GM21825 (cell line): ENCODE results near the gene DPY19L1.
"Not testable (repeated sequence)": the region's sequence is repeated elsewhere in the genome, so short reads cannot be mapped to it uniquely, and the experiment has no call there.

ENCODE experiments used
- ATAC-seq: cut with Tn5 transposase; IDR thresholded peaks from one replicate; pipeline ENCODE4 v1.9.1; 2021; ENCODE audit warnings: mild to moderate bottlenecking, moderate library complexity; ENCODE audit not compliant: unreplicated experiment

DPY19L1 gene

DNA sequence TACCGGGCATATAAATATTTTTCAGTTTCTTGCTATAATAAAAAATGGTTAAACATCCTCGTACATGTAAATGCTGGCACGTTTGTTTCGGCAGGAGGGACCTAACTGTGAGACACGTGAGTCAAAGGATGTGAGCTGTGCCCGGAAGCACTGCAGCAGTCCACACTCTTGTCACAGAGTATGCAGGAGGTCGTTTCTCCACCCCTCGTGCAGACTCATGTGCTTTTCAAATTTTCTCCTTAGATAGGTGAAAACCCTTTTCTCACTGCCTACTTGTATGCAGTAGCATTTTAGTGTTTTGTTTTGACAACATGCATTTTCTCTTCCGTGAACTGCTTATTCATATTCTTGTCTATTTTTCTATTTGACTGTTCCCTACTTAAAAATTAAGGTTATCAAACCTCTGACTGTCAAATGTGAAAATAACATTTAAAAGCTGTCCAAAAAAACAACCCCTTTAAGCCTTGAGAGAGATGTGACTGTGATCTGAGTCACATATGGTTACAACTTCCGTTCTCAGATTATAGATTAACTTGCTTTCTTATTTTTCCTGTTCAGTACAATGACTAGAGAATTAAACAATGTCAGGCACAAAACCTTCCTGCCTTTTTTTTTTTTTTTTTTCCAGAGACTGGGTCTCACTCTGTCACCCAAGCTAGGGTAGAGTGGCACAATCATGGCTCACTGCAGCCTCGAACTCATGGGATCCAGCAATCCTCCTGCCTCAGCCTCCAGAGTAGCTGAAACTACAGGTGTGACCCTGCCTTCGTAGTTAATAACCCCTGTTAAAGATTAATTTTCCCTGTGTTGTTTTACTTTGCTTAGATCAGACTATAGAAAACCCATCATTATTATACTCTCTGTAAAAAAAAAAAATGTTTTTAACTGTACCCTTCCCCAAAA lies 45.1 kb downstream of the DPY19L1 start:
- ATAC-seq = peak; percentile 79

GRCh38 chr7:34988442-34989125 lies 48.7 kb downstream of the DPY19L1 start:
- not testable (repeated sequence) for ATAC-seq

GRCh38 chr7:34985155-34985554 lies 52.1 kb downstream of the DPY19L1 start:
- ATAC-seq = not testable (repeated sequence)

GRCh38 chr7:34984140-34984539 lies 53.1 kb downstream of the DPY19L1 start:
- not testable (repeated sequence) for ATAC-seq

DNA sequence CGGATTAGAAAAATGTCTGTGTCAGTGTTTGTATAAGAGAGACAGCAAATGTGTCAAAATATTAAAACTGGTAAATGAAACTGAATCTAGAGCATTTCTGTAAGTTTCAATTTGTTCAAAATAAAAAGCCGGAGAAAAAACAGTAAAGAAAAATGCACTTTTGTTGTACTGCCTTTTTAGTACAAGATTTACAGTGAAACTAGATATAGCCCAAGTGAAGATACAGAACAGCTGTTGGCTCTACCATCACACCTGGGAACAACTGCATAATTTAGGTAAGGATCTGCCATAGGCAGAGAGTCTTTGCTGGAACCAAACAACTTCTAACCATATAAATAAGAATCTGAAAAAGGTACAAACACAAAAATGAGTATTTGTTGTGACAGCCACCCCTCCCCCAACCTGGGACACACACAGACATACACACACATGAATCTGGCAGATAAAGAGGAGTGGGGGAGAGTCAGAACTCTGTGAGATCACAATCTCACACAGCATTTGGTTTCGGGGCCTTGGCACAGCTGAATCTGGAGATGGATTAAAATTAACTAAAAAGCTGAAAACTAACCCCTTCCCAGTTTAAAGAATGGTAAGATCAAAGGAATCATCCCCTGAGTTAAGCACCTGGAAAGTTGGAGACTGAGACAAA lies 54.8 kb downstream of the DPY19L1 start:
- ATAC-seq = no peak

- not testable (repeated sequence) for ATAC-seq
Measured at GRCh38 chr7:34979124-34979523, 58.2 kb downstream of the DPY19L1 start.

GRCh38 chr7:34973400-34973760 lies 63.9 kb downstream of the DPY19L1 start:
- ATAC-seq = no peak

DNA sequence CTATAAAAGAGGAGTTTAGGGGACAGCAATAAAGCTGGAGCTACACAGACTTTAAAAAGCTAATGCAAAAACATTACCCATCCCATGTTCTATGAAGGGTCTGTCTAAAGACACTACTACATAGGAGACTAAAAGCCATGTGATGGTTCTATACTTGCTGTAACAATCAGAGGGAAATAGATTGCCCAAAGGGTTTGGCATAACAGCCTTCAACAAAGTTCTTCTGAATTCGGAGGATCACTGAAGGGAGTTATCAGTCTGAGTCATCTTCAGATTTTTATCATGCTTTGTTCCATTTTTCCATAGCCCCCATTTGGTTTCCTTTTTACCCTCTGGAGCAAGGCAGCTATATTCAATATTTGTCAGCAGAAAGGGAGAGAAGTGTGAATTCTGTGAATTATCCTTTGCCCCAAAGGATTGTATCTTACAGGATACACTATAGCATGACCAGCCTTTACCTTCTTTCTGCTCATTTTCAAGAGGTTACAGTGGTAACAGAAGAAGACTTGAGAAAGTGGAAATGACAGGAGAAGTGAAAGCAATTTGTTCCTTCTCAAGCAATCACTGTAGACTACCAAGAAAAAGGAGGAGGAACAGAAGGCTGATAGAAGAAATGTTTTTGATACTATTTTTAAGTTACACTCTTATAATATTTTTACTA lies 64.4 kb downstream of the DPY19L1 start:
- ATAC-seq = peak; percentile 86

DNA sequence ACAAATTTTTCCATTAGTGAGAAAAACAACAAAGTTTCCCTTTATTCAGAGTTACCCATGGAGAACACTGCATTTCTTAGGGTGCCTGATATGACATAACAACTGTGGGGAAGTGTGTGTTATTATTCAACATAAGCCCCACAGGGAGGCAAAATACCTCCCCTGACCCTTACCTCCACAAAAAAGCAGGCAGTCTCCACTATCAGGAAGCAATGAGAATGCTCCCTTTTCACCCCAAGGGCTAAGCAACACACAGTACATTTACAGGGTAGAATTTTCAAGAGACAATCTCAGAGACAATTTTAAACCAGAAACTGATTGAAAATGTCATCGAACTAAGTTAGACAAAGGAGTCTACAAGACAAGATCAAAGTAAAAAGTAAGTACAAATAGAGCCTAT lies 69.5 kb downstream of the DPY19L1 start:
- not testable (repeated sequence) for ATAC-seq

DNA sequence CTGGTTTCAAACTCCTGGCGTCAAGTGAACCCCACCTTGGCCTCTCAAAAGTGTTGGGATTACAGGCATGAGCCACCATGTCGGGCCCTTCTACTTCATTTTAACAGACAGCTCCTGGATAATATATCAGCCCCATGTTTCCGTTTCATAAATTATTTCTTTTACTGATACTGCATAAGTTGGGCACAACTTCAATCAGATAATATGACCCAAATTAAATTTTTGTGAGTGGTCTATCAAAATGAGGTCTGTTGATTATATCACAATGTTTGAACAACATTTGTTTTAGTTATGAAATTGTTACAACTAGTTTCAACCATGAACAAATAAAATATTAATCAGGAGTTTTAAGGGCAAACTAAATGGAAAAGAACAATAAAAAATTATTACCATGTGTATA lies 70.8 kb downstream of the DPY19L1 start:
- not testable (repeated sequence) for ATAC-seq

DNA sequence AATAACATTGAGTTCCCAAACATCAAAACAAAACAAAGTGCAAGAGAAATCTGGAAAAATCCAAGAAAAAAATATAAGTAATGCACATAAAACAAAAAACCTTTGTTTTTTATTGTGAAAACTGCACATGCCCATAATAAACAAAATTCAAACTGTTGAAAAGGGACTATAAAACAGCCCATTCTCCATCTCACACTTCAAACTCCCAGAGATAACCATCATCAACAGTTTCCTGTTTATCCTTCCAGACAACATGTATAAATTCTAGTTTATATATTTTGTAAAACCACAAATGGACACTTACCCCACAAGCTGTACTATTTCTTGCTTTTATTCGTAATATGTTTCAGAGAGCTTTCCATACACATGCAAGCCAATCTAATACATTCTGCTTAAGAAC lies 79.3 kb downstream of the DPY19L1 start:
- ATAC-seq = no peak

- no peak for ATAC-seq
Measured at GRCh38 chr7:34952822-34953221, 84.5 kb downstream of the DPY19L1 start.

DNA sequence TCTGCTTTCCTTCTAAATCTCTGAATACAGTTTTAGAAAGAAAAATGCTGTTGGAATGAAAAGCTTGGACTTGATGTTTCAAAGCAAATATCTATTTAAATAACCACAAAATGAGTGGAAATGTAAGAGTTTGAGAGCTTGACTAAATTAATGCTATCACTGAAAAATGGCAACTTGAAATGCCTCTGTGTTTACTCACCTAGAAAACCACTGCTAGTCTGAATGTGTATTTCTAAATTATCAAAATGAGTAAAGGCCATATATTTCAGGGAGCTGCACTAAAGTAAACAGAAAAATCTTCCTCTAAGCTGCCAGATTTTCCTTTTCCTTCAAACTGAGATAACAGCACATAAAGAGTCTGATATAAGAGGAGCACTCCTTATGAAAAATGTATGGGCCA lies 87.9 kb downstream of the DPY19L1 start:
- ATAC-seq = no peak

DNA sequence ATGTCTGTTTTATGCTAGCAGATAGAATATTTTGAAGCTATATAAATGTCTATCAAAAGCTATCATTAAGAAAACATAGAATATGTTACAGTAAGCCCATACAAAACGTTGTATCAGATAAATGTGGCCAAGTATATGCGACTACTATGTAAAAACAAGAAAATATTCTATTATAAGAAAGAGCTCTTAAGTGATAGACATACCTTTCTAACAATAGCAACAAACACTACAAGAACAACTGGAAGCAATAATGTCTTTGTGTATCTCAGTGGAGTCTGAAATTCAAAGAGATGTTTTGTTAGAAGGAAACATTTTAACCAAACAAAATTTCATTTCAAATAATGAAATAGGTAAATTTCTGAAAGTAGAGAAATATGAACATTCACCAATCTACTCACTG lies 89.9 kb downstream of the DPY19L1 start:
- not testable (repeated sequence) for ATAC-seq

DNA sequence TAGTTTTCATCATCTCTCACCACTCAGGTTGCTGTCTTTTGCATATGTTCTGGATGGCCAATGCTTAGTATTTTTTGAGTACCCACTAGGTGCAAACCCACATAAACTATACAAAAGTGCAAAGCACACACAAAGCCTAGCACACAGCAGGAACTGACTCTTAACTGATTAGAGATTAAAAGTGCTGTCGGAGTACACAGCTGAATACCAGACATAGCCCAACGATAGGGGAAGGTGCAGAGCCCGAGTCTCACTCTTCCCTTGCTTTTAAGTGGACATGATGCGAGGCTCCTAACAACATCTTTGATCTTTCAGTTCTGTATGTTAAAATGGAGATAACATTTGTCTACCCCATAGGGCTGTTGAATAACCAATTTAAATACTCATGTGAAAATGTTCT lies 90.8 kb downstream of the DPY19L1 start:
- ATAC-seq = no peak

DNA sequence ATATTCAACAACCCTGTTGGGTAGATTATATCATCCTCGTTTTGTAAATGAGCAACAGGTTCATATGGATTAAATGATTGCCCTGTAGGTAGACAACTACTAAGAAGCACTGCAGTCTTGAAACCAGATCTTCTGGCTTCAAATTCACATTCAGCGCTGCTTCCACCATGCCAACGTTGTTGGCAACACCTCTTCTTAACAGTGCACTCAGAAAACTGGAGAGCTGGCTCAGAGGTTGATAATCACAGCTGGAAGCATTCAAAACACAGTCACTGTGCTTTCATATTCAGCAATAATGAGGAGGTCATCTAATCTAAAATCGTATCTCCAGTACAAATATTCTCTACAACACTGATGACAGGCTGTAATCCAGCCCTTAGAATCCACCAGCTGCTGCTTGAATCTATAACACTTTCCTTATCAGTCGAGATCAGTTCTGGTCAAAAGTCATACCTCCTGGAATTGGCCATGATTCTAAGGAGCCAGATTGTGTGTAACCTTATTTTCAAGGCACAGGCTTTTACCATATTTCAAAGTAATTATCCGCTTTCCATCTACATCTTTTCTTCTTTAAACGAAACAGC lies 91.3 kb downstream of the DPY19L1 start:
- not testable (repeated sequence) for ATAC-seq

DNA sequence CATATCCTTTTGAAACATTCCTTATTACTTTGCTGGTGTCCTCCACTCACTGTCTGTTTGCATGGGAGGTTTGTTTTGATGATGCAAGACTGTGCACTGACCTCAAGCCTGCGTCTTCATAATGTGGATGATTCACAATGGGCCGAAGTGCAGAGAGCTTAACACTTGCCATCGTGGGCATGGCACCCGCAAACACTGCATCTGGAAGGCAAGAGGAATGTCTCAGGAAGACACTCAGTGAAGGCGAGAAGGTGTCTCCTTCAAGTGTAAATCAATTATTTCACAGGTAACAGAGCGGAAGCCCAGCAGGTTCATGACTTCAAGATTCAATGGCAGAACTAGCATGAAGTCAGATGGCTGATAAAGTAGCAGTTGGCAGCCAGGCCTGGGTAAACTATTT lies 98.1 kb downstream of the DPY19L1 start:
- no peak for ATAC-seq

- not testable (repeated sequence) for ATAC-seq
Measured at GRCh38 chr7:34935735-34936165, 101.5 kb downstream of the DPY19L1 start.

- ATAC-seq = no peak
Measured at GRCh38 chr7:34931739-34932138, 105.5 kb downstream of the DPY19L1 start.

DNA sequence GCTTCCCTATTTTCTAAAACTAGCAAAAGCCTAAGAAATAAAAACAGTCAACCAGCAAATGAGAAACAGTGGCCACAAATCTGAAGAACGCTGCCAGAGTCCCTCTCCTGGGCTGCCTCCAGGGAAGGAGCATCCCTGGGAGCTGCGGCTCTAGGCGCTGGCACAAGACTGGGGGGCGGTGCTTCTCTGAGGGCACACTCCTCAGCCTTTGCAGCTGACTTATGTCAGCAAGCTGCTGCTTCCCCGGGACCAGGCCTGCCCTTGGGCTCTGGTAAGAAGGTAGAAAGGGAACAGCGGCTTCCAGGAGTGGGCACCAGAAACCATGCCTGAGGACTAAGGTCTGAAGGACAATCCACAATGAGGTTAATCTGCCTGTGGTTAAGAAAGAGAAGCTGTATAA lies 107.5 kb downstream of the DPY19L1 start:
- ATAC-seq = not testable (repeated sequence)

- no peak for ATAC-seq
Measured at GRCh38 chr7:34928560-34928959, 108.7 kb downstream of the DPY19L1 start.
